Activated CD4-positive, alpha-beta T cell treated with anti-CD3 and anti-CD28 coated beads, Interleukin-2, Interleukin-6, amounts not matched to agents 100 ng/mL and 50 ng/mL, durations not matched to agents 16 hours and 8 hours (primary cell): Measurements from ENCODE around the gene NUB1.

ENCODE experiments used
- DNase-seq: peaks from one replicate; pipeline ENCODE4 v3.0.0-alpha.2; 2020

The NUB1 gene

DNA sequence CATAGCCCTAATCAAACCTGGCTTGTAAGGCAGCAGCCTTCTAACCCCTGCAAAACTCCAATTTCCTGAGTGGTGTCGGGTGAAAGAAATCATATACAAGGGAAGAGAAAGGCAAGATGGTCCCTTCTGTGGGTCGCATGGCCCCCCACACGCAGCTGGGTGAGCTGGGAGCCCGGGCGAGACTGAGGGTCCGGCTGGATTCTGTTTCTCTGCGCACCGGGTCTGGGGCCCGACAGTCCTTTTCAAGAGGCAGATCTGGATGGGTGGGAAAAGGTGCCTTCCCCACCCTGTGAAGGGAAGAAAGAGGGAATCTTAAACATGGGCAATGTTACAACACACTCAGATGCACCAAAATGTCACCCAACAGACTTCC is 49.7 kb downstream of the NUB1 start:
- DNase-seq, result no peak

DNA sequence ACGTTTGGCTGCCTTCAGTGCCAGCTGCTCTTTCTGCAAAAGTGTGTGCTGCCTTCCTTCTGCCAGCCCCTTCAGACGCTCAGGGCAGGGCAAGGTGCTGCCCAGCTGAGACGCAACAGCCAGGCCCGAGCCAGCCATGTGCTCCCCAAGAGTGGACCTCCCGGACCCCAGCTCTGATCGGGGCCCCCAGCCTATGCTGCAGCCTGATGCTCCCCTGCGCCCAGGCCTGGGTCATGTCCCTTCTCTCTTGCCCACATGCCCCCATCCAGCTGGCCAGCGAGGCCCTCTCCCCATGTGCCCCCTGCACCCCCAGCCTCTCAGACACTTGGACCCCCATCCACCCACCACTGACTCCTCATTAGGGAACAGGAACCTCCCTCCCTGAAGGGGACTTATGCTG is 50.4 kb downstream of the NUB1 start:
- DNase-seq, result no peak

DNA sequence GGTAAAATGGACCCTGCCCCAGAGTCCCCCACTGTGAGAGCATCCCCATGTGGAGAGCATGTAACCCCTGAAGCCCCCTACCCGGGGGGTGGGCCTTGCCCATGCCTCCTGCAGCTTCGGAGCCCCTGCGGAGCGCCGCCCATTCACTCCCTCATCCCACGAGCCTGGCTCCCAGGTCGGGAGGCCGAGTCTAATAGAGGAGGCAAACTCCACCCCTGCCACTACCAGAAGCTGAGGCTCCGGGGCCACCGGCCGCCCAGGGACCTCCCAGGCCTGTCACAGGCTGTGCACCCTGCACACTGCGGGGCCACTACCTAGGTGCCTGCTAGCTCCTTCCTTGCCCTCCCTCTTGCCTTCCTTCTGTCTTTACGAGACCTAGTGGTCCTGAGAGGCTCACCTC is 50.8 kb downstream of the NUB1 start:
- no peak for DNase-seq

DNA sequence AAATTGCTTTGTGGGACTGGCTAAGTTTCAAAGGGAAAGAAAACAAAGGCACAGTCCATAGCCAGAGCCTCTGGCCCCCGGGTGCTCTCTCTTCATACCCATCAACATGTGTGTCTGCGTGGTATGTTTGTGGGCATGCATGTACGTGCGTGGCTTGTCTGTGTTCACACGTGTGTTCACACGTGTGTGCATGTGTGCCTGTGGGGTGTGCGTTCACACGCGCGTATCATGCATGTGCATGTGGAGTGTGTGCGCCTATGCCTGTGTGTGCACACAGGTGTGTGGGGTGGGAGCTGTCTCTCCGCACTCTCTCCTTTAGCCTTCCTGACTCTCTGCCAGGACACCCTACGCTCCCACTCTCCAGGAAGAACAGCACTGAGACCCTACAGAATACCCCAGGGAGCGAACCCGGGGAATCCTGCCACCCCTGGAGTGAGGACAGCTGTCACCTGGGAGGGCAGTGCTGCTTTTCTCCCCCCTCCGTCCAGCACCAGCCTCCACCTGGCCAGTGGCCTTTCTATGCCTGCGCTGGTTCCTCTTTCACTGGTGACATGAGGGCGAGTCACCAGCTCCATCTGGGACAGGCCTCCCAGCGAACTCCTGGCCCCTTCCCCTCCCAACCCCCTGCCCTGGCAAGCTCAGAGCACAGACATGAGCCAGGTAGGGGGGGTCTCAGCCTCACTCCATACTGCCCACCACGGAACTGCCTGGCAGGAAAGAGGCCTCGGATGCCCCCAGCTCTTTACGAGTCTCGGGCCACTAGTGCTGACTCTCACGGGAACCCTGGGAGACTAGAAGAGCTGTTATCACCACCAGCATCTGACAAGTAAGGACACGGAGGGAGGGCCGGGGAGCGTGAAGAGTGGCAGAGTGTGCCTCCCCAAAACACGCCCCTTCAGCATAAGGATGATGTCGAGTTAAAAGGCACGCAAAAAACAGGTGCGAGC is 51.7 kb downstream of the NUB1 start:
- DNase-seq, result no peak

DNA sequence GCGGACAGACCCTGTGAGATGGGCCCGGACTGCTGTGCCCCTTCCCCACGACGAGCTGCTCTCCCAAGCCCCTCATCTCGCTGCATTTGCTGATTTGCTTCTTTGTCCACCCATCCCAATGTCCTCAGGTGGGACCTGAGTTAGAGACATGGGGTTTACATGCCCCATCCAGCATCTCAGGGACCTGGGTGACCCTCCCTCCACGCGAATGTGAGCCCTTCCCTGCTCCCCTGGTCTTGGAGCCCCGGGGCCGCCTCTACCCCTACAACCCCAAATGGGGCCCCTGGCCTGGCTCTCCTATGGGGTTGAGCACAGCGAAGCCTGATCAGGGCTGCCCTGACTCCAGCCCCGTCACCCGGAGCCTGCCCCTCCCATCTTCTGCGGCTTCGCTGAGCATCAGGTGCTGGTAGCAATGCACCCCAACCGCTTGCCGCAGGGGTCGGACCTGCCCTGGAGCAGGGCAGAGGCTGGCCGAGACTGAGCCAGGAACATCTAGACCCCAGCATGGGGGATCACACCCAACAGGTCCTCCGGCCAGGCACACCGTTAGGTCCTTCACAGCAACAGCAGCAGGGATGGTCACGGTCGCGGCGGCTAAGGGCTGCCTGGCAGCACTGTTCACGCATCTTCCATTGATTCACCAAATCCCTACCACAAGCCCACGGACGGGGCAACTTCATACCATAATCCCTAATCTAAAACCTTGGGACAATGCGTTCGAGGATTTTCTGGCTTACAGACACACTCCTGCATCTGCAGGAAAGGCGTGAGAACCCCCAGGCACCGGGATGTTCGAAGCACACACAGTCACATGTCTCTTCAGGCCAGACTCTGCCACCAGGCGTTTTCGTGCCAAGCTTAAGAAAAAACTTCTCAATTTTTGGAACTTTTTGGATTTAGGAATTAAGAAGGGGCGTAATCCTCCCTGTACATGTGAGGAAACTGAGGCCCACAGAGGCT is 52.7 kb downstream of the NUB1 start:
- no peak for DNase-seq

DNA sequence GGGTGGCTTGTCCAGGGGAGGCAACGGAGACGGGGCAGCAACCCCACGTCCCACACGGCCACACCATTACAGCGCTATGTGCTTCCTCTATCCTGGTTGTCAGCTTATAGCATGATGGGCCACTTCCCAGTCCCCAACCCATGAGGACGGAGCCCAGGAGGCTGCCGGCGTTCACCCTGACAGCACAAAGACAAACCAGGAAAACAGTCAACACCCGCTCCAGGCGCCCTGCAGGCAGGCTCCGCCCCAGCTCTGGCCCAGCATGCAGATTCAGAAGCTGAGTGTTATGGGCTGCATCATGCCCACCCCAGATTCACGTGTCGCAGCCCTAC is 53.4 kb downstream of the NUB1 start:
- DNase-seq, result no peak

DNA sequence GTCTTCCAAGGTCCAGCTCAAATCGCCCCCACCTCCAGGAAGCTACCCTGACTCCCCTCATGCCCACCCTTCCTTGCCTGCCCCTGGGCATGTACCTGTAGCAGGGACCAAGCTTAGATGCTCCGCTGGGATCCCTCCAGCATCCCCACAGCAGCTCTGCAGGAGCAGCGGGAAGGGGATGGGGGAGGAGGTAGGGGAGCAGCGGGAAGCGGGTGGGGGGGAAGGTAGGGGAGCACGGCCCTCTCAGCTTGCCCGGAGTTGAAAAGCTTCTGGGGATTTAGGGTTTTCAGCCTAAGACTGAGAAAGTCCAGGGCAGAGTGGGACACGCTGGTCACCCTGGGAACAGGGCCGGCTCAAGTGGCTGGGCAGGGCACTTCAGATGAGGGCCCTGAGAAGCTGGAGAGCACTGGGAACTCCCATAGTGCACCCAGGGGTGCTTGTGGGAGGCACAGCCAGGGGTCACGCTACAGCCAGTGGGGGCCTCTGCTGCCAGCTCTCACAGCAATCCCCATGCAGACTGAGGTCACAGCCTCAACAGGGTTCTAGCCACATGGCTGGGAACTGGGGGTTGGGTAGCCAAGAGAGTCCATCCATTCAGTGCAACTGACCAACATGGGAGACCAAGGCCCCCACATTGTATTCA is 54.8 kb downstream of the NUB1 start:
- no peak for DNase-seq

DNA sequence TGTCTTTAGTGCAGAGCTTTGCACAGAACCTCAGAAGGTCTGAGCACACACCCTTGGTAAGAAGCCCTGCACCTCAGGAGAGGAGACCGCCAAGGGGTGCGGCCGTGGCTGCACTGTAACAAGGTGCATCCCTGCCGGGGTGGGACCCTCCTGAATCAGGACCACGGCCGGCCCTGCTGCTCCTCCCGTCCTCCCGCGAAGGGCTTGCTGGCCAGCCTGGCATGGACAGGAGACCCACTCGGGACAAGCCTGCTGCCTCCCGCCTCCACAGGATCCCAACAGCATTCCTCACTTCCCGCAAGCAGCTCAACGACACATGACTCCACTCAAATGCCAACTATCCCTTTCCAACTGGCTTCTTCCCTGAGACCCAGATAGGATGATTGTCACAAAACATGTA is 55.4 kb downstream of the NUB1 start:
- DNase-seq, result no peak

DNA sequence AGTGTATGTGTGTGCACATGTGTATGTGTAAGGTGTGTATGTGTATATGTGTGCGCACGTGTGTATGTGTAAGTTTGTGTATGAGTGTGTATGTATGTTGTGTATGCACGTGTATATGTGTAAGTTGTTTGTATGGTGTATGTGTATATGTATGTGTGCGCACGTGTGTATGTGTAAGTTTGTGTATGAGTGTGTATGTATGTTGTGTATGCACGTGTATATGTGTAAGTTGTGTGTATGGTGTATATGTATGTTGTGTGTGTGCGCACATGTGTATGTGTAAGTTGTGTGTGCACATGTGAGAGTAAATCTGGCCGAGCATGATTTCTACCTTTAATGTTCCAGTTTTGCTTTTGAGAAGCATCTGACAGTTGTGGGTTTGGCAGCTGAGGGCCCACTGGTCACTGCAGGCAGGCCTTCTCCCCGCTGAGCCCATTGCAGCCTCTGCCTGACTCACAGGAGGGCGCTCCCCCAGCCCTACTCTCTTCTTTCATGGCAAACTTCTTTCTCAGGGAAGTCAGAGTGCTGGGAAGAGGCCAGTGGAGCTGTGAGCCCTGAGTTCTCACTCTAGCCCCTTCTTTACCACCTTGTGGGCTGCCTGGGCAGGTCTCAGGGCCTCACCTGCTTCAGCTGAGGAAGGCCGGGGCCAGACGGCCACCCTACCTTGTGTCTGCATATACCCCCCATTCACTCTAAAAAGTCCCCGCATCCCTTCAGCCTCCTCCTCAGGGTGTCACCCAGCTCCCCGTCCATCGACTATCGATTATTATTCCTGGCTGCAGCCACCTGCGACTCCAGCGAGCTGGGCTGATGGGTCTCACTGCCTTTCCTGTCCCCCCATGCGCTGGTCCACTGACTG is 57.1 kb downstream of the NUB1 start:
- no peak for DNase-seq

DNA sequence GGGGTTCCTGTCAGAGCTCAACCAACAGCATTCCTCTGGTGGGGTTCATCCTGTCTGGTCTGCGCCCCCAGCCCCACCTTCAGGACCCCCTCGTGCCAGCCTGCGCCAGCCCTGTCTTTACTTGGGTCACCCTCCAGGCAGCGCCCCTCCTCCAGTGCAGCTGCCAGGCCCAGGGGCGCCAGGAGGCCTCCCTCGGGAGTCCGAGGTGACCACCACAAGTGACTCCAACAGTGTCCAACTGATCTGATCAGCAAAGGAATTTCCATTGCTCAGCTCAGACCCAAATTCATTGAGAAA is 57.6 kb downstream of the NUB1 start:
- no peak for DNase-seq

DNA sequence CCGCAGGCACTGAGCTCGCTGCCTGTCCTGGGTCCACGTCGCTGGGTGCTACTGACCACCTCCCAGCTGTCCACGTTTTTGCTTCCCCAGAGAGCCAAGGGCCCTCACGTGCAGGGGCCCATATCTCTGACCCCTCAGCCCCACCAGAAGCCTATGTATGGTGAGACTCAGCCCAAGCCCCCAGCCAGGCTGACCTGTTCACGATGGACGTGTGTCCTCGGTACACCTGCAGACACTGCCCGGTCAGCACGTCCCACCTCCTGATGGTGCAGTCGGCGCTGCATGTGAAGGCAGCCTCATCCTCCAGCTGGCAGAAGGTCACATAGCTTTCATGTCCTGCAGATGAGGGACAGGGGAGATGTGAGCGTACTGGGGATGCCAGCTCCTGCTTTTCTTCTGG is 58.3 kb downstream of the NUB1 start:
- DNase-seq, result no peak

DNA sequence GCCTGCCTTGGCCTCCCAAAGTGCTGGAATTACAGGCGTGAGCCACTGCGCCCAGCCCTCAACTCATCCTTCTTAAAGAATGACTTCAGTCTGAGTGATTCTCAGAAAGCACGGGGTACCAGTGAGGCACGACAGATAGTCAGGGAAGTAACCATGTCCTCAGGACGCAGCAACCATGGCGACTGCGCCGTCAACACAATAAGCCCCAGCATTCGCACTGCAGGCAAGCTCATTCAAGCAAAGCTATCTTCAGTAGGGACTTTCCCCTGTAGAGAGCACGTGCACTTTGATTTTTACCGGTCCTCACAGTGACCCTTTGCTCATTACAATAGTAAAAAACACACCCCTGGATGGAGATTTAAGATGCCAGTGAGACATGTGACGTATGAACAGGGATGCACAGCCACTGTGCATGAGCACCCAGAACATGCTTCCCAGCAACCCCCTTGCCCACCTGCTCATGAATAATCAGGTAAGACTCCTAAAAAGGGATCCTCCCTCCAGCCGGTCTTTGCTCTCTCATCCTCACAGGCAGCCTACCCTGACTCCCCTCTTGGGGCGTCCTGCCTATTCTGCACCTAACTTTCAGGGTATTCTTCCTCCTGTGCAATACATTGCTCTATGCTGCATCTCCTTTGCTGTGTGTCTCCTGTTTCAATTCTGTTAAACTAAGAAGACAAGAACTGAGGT is 59.2 kb downstream of the NUB1 start:
- DNase-seq, result no peak

DNA sequence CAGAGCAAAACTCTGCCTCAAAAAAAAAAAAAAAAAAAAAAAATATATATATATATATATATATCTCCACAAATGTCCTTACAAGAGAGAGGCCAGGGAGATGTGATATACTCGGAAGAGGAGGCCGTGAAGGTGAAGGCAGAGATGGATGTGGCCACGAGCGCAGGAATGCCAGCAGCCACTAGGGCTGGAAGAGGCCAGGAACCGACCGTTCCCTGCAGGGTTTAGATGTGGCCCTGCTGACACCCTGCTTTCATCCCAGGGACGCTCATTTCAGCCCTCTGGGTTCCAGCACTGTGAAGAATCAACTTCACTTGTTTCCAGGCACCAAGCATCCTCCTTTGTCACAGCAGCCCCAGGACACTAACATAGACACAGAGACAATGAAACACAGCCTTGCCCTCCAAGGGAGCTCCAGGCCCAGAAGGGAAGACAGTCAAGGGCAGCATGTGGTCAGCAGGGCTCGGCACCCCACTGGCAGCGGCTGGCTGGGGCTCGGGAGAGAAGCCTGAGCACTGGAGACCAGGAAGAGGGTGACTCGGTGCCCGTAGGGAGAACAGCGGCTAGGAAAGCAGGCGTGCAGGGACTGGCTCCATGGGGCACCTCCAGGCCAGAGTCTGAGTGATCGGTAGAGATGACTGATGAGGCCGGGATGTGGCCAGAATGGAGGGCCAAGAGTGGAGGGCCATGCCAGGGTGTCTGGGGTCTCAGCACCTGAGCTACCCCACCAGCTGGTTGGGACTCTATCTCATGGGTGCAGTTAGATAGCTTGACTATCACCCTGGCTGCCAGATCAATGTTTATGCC is 60.6 kb downstream of the NUB1 start:
- DNase-seq, result no peak

DNA sequence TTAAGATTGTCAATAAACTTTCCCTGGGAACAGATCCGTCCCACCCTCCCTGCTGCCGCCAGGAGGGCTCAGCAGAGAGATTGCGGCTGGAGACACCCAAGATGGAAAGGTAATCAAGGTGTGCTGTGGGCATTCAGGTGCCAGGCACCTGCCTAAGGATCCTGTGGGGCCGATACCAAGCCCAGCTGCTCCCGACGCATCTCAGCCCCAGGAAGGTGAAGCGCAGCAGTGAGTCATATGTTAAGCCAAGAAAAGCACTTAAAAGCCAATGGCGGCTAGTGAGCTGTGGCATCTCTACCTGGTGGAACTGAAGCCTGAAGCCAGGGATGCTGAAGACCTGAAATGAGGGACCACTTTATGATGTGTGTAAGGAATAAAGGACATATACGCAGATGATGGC is 62.2 kb downstream of the NUB1 start:
- no peak for DNase-seq

DNA sequence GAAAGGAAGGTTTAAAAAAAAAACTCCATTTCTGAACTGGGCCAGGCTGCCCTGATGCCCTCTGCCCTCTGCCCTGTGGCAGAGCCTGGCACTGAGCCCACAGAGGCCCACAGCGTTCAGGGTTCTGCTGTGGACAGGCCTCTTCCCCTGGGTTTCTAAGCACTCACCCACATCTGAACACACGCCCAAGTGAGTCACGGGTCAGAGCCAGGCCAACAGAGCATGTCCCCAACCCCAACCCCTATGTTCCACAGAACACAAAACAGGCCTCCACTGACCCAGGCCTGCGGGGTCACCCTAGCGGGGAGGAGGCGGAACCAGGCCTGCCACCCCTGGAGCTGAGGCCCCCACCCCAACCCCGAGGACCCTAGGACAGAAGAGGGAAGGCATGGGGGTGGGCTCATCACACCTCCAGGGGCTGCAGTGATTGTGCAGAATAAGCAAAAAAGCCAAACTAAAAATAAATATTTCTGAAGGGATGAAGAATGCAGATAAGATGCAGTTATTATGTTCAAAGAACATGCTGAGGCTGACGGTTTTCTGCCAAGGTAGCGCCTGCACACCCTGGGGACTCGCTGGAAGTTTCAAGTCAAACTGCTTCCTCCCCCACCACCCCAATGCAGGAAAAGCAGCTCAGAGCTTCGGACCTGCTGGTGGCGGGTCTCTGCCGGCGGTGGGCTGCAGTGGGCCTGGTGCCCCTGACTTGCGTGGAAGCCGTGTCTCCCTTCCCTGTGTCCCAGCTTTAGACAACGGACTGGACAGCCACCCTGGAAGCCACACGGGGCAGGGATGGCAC is 62.8 kb downstream of the NUB1 start:
- DNase-seq, result no peak

DNA sequence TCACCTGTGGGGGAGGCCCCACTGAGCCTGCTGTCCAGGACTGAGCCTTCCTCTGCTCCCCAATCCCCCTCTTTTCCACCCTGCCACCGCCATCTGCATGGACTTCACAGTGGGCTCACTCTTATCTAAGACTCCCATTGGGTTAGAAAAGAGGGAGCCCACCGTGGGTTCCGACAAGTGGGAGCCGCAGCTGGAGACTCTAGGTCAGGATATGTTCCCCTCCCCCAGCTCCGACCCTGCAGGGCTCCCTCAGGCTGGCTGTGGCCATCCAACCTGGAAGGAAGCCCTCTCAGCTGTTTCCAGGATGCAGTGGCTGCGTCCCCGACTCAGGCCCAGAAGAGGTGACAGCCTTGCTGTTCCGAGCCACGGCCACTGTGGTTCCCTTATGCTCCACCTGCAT is 63.4 kb downstream of the NUB1 start:
- no peak for DNase-seq

DNA sequence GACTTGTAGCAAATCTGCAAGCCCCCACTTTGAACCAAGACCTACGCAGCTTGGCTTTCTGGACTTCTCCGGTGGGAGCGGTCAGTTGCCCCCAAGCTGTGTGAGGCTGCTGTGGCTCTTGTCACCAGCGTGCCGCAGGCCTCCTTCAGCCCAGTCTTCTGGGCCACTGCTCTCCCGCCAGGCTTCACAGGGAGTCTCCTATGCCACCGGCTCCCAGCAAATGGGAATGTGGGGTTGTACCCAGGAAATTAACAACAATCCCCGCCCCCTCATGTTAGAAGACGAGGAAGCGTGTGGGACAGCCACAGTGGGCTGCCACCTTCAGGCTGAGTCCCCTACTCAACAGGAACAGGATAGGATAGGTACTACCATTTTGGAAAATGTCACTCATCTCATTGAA is 64.0 kb downstream of the NUB1 start:
- DNase-seq, result no peak

DNA sequence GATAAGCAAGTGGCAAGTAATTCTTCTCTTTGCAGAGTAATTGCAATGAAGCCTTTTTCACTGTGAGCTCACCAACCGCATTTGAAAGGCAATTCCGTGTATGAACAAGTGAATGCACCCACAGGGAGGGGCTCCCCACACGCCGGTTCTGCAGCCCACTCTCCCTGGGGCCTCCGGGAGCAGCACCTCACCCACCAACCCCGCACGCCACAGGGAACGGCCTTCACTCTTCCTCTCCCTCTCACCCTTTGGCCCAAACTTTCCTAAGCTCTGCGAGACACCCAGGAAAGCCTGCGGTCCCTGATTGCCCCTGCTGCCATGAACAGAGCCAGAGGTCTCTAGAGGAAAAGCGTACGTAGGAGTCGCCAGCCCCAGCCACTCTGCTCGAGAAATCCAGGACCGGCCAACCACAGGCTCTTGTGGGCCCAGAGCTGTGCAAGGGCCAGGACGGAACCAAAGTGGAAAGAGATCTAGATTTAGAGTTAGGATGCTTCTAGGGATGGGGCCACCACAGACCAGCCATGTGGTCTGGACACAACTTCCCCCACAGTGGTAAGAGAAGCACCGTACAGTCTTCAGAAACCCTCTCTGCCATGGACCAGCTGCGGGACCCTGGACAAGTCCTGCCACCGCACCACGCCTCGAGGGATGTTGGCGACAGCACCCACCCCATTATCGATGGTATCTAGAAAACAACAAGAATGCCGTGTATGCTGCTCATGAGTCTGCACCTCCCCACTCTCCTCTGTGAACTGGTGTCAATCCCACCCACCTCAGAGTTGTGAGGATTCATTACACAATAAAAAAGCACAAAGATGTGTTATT is 64.7 kb downstream of the NUB1 start:
- no peak for DNase-seq

DNA sequence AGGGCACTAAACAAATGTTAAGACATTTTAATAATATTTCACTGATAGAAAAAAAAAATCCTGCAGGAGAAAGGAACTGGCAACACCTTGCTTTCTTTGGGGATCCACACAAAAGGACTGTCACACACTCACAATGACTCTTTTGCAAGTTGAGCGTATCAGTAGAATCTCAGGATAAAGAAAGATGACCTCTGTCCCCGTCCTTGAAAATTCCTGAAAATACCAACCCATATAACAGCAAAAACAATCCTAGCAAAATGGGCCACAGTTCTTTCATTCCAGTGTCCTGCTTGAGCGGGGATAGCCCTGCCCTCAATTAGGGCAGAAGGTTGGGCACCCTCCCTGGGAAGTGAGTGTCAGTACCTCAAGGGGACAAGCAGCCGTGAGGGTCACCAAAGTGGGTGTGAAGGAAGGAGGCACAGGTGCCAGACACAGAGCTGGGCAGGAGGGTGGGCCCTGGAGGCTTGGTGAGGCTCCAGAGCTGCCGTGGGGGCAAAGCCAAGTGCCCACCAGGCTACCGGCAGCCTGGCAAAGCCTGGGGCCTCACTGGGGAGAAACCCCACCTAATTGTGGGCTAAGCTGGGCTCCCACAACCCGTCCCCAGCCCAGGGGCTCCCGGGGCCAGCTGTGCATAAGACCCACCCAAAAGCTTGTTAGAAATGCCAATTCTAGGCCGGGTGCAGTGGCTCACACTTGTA is 65.4 kb downstream of the NUB1 start:
- DNase-seq, result no peak
